ENCODE measurements around the gene LSM12.
A peak's percentile ranks its signal among the peaks of the same experiment; 100 is the strongest.

LSM12 gene

GRCh38 chr17:44095647-44096496 is 29.4 kb upstream of the LSM12 start (continued):
- TF ChIP-seq ZSCAN5A (tag by site-specific recombination; IDR thresholded peaks at IDR 0.05) (no peak), OSR2 (tag by site-specific recombination; IDR thresholded peaks at IDR 0.05) (peak; percentile 63), ZNF580 (tag by site-specific recombination; IDR thresholded peaks at IDR 0.05) (peak; percentile 70), ZNF660 (tag by site-specific recombination; IDR thresholded peaks at IDR 0.05) (0 out of 2 replicates have a peak, but pooled peaks have one; percentile 41), MYNN (tag by site-specific recombination; IDR thresholded peaks at IDR 0.05; ENCODE audit: borderline replicate concordance) (no peak), ZNF76 (tag by site-specific recombination; IDR thresholded peaks at IDR 0.05; ENCODE audit: borderline replicate concordance, low read depth) (peak; percentile 75), ZNF184 (tag by site-specific recombination; IDR thresholded peaks at IDR 0.05) (0 out of 2 replicates have a peak, but pooled peaks have one; percentile 11), ZEB2 (tag by site-specific recombination; IDR thresholded peaks at IDR 0.05) (peak; percentile 66), SP7 (tag by site-specific recombination; IDR thresholded peaks at IDR 0.05) (peak; percentile 54), KLF17 (tag by site-specific recombination; IDR thresholded peaks at IDR 0.05) (peak; percentile 66), ZNF501 (tag by site-specific recombination; IDR thresholded peaks at IDR 0.05) (peak; percentile 70), ZBTB49 (tag by site-specific recombination; IDR thresholded peaks at IDR 0.05; ENCODE audit: low read depth) (no peak), ZNF362 (tag by site-specific recombination; IDR thresholded peaks at IDR 0.05) (peak; percentile 70; the same call in 1 of the 2 replicates), ZNF416 (tag by site-specific recombination; IDR thresholded peaks at IDR 0.05) (no peak), WT1 (tag by site-specific recombination; IDR thresholded peaks at IDR 0.05) (peak; percentile 81), HIC1 (tag by site-specific recombination; IDR thresholded peaks at IDR 0.05) (peak; percentile 42; the same call in 1 of the 2 replicates), ZNF473 (tag by site-specific recombination; IDR thresholded peaks at IDR 0.05) (no peak), ZNF571 (tag by site-specific recombination; IDR thresholded peaks at IDR 0.05) (no peak), ZNF561 (tag by site-specific recombination; IDR thresholded peaks at IDR 0.05; ENCODE audit: borderline replicate concordance) (peak; percentile 44; the same call in 1 of the 2 replicates), HOXA7 (CRISPR knock-in tag; IDR thresholded peaks at IDR 0.05; ENCODE audit: borderline replicate concordance) (no peak), ELK4 (IDR thresholded peaks at IDR 0.05; ENCODE audit: borderline replicate concordance, low read depth, low read length) (no peak), ZIC2 (tag by site-specific recombination; IDR thresholded peaks at IDR 0.05) (peak; percentile 83), ZNF37A (tag by site-specific recombination; IDR thresholded peaks at IDR 0.05) (no peak), ZNF214 (tag by site-specific recombination; IDR thresholded peaks at IDR 0.05; ENCODE audit: borderline replicate concordance) (no peak), ZNF366 (tag by site-specific recombination; conservative IDR thresholded peaks at IDR 0.05) (peak; percentile 68; the same call in 1 of the 2 replicates), ZBTB20 (tag by site-specific recombination; IDR thresholded peaks at IDR 0.05) (peak; percentile 65), BCL11A (tag by site-specific recombination; IDR thresholded peaks at IDR 0.05; ENCODE audit: low read depth) (no peak)

All from HEK293 (cell line).